HG03571 (cell line): ENCODE data around the gene PON3.

Experiments
- ATAC-seq: cut with Tn5 transposase; IDR thresholded peaks from one replicate; pipeline ENCODE4 v1.9.1; 2021; ENCODE audit not compliant: unreplicated experiment

PON3 gene

DNA sequence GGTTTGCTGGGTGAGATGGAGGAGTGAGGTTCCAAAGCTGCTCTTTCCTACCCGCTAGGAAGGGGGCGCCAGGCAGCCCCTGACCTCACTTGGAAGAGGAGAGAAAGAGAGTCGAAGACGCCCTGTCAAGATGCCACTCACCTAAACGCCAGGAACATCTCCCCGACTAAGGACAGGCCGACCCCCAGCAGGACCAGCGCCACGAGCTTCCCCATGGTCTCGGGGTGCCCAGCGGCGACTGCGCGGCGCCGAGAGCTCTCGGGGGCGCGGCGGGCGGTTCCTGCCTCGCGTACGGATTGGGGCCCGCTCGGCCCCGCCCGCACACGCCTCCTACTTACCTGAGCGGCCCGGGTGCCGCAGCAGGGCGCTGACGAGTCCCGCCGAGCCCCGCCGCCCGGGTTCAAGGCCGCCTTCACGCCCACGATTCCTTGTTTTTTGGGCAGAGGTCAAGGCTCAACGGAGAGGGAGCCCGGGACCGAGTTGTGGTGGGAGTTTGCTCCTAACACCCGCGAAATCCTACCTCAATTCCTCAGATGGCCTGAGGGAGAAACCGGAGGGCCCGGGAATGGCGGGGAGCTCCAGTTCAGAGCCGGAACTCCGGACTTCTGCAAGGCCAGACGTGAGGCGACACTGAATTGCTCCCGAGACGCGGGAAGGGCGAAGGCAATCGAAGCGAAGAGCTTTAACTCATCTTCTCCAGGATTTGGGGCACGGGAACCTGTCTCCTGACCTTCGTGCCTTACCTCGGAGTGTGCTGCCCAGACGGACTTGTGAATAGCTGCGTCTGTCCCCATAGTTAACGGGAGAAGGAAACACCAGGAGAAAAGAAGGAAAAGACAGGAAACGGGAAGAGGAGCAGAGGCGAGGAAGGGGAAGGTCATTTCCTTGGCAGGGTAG is at the start of gene PON3:
Gene PON3, minus strand, starts transcription at position 240 of the 897 bp plus-strand sequence. Its CDS starts 25 bp downstream, at position 215.
- ATAC-seq: no peak

DNA sequence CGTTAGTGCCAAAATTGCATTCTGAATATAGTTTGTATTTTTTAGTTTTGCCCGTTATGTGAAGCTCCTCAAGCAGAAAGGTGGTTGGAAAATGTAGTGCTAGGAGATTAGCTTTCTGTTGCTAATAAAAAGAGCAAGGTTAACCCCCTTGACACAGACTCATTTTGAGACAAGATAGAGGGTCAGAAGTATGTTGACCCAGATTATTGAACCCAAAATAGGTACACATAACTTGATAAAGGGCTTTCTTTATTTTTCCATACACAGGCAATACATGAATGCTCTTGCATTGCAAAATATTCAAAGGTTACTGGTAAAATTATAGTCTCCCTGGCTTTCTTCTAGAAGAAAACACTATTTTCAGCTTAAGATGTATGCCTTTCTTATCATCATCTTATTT is 48.6 kb upstream of the PON3 start:
- ATAC-seq: no peak

DNA sequence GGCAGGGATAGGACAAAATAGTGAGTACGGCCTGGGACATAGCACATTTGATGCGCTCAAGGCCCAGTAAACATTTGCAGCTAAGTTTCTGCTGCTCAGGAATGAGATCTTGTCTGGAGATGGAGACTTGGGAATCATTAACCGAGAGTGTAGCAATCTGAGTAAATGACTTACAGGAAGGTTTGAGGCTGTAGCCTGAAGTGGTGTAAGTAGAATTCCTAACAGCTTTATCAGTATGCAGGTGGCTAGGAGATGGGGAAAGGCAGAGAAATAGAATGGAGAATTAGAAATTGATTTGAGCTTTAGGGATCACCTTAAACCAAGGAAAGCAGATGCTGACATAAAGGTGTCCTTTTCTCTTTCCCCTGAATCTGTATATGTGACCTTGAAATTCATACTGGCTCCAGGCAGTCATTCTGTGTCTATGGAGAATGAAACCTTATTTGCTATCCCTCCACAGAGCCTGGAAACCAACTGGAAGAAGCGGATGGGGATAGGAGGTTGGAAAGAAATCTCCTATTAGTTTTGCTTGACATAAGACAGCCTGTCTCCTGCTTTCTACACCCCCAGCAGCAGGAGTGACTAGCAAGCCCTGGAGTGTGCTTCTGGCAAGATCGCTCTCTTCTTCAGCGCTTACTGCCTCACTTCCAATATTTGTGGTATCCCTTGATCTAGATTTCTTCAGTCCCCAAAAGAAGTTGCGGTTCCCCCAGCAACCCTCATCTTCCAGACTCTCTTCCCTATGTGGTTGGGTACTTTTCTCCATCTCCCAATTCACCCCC is 45.1 kb upstream of the PON3 start:
- no peak for ATAC-seq

DNA sequence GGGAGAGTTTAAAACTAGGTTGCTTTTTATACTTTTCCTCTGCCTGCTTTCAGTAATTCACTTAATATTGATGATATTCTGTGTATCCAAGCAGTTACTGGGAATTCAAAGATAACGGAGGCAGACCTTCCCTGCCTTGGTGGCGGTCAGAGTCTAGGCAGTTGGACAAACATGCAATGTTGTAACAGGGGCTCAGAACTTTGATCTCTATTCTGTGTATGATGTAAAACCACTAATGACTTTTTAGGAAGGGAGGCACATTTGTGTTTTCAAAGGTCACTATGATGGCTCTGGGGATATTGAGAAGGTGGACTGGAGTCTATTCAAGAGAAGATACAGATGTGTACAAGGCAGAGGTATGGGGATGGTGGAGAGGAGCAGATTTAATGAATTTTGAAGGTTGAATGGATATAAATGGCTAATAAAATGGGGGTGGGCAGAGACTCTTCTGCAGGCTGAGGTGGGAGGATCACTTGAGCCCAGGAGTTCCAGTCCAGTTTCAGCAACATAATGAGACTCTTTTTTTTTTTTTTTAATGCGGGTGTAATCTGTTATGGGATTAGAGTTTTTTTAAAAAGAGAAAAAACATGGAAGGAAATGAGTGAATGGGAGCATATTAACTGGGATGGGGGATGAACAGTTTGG is 44.3 kb upstream of the PON3 start:
- ATAC-seq: no peak

DNA sequence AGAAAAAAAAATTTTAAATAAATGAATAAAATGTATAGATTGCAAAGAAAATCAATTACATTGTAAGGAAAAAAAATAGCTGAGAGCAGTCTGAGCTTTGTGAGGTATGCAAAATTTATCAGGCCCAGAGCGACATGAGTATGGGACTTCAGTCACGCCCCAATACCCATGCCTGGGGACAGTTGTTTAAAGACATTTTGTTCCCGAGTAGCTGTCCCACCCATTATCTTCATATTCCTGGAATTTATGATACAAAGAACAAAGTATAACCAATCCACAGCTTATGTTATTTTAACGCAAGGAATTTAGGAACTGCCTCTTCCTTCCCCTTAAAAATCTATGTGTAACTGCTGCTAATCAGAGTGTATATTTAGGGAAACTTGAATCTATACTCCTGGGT is 40.2 kb upstream of the PON3 start:
- no peak for ATAC-seq

DNA sequence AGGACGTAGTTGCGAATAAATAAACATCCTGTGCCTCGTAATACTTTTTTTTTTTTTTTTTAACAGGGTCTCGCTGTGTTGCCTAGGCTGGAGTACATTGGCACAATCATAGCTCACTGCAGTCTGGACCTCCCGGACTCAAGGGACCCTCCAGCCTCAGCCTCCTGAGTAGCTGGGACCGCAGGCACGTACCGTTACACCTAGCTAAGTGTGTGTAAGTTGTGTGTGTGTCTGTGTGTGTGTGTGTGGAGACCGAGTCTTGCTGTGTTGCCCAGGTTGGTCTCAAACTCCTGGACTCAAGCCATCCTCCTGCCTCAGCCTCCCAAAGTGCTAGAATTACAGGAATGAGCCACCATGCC is 39.2 kb upstream of the PON3 start:
- no peak for ATAC-seq

DNA sequence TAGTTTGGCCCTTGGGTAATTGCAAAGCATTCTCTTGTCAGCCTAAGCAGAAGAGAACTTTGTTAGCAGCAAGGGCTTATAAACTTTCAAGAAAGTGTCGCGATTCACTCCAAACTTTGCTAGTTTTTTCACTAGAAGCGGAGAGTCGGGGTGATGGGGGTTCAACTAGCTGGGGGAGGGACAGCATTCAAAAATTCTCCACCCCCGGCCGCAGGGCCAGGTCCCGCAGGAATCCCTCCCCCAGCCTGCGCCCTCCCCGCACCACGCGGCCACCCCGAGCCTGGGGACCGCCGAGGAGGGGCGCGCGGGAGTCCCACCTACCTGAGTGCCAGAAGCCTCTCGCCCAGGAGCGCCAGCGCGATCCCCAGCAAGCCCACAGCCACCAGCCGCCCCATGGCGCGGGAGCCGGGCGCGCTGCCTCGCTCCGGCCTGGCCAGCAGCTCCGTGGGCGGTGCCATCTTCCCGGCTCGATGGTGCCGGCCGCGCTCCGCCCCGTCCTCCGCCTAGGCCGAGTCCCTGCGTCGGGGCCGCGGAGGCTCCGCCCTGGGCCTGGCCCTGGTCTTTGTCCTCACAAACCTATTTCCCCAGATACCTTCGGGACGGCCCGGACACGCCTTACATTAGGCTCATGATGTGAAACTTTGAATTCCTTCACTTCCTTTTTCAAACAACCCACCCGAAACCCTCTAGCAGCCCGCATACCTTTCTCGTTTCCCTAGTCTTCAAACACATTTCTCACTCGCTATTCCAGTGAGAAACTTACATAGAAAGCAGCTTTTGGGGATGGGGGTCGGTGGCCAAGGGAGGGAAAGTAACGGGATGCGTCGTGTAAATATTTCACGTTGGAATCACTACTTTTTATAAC is 38.6 kb upstream of the PON3 start, which contains the start of gene PON2:
Gene PON2, minus strand, starts transcription at position 472 of the 865 bp plus-strand sequence. Its CDS starts 77 bp downstream, at position 395.
- peak; percentile 98 for ATAC-seq

DNA sequence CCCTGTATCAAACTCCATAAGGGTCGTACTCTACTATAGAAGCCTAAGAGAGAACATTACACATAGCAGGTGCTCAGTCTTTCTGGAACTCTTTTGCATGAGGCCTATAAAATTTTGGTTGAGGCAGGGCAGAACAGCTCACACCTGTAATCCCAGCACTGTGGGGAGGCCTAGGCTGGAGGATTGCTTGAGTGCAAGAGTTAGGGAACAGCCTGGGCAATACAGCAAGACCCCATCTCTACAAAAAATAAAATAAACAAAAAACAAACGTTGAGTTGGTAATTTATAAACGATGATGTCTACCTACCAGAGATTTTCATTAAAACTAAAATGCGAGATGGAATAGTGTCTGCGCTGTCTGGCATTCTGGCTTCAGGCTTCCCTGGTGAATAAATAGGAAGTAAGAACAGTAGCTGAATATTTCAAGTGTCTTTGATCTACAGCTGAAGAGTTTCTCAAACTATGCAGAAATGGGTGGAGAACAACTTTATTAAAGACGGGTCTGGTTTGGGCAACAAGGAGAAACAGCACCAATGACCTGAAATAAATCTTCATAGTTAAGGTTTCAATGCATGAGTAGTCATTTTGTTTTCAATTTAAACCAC is 37.9 kb upstream of the PON3 start:
- ATAC-seq: peak; percentile 17

DNA sequence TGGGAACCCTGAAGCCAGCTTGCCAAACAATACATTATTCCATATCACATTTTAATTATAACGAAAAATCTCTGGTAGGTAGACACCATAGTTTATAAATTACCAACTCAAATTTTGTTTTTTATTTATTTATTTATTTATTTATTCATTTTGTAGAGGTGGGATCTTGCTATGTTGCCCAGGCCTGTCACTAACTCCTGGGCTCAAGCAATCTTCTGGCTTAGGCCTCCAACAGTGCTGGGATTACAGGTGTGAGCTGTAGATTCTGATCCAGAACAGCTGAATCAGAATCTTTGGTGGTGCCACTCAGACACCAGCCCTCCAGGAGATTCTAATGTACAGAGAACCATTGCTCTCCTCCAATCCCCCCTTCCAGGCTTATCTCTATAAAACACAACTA is 37.0 kb upstream of the PON3 start:
- no peak for ATAC-seq

DNA sequence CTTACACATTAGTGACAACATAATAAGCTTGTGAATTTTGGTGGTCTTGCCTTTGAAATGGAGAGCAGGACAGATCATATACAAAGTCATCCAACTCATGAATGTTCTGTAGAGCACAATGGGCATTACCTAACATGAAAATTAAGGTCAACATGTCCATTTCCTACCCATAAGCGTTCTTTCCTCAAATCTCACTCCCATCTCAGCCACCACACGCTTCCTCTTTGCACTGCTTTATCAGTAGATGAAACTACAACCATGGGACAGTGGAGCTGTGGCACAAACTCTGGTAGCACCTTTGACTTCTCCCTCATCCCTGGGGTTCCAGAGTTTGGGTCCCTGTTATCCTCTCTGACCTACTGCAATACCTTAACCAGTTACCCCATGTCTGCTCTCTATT is 36.4 kb upstream of the PON3 start:
- no peak for ATAC-seq

DNA sequence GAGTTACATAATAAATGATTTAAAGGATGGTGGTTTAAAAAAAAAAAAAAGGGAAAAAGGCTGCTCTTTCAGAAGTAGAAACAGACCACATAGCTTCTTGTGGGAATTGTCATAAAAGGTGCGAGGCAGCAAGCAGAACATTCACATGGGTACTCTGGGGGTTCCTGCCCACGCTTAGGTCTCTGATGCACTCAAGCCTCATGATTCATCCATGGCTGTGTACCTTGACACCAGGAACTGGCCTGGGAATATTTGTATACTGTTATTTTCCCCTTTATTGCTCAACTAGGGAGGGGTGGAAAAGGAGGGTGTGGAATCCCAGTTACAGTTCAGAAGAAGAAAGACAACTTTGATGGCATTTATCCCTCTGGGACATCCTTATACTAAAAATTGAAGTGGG is 34.7 kb upstream of the PON3 start:
- no peak for ATAC-seq

DNA sequence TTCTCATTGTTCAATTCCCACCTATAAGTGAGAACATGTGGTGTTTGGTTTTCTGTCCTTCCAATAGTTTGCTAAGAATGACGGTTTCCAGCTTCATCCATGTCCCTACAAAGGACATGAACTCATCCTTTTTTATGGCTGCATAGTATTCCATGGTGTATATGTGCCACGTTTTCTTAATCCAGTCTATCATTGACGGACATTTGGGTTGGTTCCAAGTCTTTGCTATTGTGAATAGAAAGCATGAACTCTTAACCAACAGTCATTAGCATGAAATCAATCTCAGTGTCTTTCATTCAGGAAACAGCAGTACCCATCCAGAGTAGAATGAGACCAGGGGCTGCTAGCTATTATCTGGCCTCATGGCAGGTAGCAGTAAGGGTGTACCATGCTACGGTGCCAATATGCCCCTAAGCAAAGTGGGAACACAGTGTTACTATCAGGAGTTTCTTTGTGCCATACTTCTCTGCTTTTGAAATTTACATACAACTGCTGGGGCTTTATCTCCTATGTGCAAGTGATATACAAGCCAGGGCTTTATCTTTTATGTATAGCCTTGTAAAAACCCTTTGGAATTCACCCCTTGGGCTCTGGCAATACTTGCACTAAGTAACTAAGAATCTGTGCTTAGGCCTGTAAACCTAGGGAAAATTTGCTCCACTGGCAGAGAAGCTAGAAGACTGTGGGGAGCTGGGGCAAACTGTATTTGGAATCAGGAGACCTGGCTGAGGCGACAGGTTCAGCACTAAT is 33.2 kb upstream of the PON3 start:
- ATAC-seq: no peak

DNA sequence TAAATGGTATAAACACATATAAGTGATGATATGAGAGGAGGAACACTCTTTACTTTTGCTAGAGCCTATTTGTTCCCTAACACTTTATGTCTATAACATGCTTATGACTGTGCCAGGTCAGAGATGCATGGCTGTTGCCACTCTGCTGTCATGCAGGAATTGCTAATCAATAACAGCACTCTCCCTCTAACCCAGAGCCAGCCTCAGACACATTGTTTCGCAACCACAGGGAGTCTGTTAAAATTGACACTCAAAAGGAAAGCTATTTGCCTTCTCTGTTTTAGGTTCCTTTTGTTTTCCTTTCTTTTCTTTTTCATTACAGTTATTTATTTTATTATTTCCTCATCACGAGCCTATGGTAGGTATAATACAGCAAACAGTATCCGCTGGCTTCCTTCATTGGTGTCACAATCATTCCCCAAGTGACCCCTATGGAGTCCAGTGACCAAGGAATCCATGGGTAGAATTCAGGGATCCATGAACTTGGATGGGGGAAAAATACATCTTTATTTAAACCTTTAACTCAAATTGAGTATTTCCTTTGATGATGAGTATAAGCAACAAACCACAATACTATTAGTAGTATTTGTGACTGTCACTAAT is 31.8 kb upstream of the PON3 start:
- no peak for ATAC-seq

DNA sequence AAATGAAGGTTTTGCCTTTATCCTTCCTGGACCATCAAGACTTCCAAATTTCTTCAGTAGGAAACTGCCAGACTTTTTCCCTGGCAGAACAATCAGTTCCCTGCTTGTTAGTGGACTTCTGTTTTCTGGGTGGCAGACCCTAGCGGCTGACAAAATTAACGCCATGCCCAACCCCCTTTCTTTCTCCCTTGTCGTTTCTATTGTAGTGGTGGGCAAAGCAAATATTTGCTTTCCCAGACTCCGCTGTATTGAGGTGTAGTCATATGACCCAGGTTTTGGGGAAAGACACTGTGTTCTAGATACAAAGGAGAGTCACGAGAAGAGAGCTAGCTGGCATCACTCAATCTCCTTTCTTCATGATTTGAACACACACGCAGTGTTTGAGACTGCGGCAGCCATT is 31.0 kb upstream of the PON3 start:
- no peak for ATAC-seq

DNA sequence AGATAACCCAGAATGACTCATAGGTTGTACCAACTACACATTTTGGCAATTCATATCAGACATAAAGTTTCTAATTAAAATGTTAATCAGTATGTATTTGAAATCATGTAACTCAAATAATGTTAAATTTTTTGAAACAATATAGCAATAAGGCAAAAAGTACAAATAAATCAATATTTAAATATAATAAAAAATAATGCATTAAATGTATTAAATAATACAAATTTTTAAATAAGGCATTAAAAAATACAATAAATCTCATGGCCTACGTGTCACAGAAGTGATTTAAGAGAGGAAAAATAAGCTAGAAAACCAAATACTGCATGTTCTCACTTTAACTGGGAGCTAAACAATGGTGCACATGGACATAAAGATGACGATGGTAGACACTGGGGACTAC is 29.5 kb upstream of the PON3 start:
- no peak for ATAC-seq

DNA sequence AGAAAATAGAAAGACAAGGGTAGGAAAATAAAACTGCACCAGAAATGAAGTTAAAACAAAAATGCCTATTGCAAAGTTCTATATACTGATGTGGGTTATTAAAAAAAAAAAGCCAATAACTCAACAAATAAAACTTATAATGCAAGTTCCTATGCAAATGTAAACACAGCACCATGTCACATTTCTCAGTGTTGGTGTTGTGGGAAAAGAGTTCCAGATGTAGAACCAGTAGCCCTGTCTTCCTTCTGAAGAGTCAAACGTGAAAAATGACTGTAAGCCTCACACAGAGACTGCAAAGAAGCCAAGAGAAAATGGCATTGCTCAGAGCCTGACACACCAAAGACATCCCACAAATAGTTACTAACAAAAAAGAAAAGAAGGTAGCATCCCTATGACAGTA is 28.5 kb upstream of the PON3 start:
- no peak for ATAC-seq

DNA sequence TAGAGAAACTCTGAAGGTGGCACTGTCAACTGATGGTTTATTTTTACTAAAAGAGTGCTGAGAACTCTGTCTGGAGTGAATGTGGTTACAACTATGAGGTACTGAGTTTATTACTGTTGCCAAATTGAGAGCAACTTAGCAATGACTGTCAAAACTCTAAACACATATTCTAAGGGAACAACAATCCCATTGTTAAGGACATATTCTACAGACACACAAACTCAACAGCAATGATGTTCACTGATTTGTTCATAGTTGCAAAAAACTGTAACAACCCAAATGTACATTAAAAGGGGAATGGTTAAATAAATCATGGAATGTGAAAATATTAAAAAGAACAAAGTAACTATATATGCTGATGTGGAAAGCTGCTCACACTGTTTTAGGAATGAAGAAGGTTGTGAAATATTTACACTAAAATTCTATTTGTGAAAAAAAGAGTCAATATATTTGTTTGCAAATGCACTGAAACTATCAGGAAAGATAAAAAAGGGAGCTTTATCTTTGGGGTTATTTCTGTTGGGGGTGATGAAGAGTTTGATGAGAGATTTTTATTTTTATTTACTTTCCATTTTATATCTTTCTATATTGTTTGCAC is 25.8 kb upstream of the PON3 start:
- ATAC-seq: no peak

DNA sequence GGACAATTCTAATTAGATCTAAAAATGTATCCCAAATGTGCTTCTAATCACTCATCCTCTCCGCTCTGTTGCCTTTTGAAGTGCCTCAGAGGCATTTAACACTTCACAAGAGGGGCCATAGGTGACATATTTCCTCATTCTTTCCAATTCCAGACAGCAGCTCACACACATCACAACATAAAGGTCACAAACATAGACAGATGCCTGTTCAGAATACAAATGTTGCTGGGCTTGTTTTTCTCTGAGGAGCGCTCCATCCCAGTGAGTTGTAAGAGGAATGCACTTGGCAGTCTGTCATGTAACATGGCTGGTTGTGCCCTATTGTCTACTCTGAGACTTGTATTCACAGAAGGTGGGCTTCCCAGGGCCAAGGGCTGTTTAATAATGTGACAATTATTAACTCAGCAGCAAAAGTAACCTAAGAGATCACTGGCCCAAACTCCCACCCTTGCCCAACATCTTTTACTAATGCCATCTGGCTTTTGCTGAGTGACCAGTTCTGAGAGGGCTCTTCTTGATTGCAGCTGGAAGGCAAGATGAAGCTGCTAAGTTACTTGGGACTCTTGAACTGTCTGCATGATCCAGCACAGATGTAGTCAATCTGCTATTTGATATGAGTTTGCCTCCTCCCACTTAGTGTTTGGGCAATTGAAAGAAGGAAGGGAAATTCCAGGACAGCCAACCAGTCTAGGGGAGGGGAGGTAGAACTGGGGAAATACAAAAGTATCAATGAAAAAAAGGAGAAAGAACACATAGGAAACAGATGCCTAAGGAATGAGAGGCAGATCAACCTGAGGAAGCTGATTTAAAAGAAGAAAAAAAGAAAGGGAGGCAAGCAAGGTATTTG is 25.0 kb upstream of the PON3 start:
- ATAC-seq: no peak
